ENCODE measurements around the gene DPM2.

Gene DPM2

DNA sequence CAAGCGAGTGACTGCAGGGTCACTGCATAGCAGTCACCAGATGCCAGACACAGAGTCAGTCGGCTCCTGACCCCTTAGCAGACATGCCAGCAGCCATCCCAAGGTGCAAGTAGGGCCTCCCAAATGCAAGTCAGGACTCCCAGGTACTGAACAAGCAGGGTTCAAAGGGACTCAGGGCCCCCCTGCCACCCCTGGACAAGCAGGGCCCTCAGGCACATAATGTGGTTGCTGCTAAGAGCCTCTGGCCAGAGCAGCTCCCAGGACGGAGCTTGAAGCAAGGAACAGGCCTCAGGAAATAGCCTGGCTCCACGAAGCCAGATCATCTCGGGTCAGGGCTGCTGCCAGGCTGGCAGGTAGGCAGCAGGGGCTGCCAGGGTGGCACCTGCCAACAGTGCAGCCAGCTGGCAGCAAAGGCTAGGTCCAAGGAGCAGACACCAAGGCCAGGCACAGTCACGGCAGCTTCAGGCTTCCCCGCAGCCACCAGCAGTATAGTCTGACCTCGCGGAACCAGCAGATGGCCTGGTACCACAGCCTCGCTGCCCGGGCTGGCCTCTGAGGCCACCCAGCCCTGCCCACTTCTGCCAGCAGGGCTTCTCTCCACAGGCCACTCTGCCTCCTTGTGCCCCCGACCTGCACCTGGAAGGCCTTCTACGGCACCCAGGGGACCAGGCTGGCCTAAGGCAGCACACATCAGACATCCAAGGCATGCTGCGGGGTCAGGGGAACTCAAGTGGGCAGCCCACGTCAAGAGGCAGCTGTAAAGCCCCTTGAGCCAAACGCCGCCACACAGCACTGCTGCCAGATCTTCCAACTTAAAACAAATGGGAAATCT lies 35.7 kb upstream of the DPM2 start:
- ChIA-PET CTCF (interaction anchor here (0.9 to 23.2 kb wide), 4 partner anchors 14 to 61 kb away, joined by 3 to 263 read pairs (median 16); no protein-coding TSS in a partner anchor), POLR2A (interaction anchor here (0.7 to 1.4 kb wide), 2 partner anchors 8 to 121 kb away, joined by 3 to 6 read pairs; partner anchors contain the start of gene EEIG1)
- TF ChIP-seq, protein P1, sequence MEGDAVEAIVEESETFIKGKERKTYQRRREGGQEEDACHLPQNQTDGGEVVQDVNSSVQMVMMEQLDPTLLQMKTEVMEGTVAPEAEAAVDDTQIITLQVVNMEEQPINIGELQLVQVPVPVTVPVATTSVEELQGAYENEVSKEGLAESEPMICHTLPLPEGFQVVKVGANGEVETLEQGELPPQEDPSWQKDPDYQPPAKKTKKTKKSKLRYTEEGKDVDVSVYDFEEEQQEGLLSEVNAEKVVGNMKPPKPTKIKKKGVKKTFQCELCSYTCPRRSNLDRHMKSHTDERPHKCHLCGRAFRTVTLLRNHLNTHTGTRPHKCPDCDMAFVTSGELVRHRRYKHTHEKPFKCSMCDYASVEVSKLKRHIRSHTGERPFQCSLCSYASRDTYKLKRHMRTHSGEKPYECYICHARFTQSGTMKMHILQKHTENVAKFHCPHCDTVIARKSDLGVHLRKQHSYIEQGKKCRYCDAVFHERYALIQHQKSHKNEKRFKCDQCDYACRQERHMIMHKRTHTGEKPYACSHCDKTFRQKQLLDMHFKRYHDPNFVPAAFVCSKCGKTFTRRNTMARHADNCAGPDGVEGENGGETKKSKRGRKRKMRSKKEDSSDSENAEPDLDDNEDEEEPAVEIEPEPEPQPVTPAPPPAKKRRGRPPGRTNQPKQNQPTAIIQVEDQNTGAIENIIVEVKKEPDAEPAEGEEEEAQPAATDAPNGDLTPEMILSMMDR (IDR thresholded peaks at IDR 0.05; ENCODE audit: control extremely low read depth, extremely low read depth, low read depth, missing control alignments) = no peak
- no peak for DNase-seq (ENCODE audit: extremely low spot score)

DNA sequence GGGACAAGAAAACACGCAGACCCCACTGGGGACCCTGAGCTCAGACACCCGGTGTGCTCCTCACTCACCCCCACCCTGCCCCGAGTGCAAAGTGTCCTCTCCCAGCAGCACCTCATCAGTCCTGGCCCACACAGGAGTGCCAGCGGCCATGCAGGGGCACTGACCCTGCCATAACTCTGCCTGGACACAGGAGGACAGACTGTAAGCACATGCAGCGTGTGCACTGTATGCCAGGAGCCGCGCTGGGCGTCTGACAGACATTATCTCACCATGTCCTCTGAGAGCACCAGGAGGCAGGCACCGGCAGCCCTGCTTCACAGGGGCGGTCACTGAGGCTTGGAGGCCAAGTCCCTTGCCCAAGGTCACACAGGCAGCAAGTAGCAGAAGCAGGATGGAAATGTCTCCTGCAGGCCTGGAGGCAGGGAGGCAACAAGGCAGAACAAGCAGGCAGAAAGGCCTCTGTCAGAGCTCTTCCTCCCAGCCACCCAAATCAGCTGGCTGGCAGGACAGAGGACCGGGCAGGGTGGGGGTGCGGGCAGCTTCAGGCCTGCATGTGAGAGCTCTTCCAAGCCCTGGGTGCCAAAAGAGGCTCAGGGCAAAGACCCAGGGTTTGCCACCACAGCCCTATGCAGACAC lies 34.7 kb upstream of the DPM2 start:
- DNase-seq (ENCODE audit: extremely low spot score) = no peak
- TF ChIP-seq, protein P1 (IDR thresholded peaks at IDR 0.05; ENCODE audit: control extremely low read depth, extremely low read depth, low read depth, missing control alignments) = no peak
- POLR2A ChIA-PET = interaction anchor here (1.4 kb wide), 1 partner anchor 9 kb away, joined by 6 read pairs; the partner anchor contains the start of gene EEIG1
- CTCF ChIA-PET = interaction anchor here (1.8 to 23.2 kb wide), 4 partner anchors 18 to 62 kb away, joined by 5 to 263 read pairs (median 15); no protein-coding TSS in a partner anchor

DNA sequence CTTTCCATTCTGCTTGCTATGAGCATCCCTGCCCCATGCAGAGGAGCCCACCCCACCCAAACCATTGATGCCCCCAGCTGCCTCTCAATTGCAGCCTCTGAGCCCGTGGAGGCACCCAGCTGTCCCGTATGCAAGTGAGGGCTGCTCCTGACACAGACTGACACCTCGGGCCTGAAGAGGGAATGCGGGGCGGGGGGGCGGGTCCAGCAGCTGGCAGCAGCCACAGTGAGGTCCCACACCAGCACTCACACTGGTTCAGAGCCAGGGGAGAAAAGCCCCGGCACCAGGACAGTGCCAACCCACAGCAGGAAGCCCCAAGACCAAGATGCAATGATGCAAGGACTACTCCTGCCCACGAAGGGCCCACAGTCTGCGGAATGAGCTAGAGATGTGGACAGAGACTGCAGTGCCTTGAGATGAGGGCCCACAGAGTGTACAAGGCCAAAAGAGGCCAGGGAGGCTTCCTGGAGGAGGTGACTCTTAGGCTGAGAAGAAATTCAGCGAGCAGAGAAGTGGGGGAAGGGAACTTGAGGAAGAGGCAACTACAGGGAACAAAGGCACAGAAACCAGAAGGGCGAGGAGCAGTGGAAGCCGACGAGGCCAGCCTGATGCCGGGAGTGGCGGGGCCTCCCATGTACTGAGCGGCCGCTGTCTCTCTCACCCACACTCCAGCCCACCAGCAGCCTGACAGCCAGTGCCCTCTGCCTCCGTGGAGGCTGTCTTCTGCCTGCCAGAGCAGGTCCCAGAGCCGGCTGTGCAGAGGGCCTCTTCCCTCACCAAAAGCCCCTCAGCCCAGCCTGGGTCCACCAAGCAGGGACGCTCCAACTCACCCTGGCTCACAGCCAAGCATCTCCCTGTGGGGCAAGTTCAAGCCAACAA lies 33.9 kb upstream of the DPM2 start:
- TF ChIP-seq, protein P1 (IDR thresholded peaks at IDR 0.05; ENCODE audit: control extremely low read depth, extremely low read depth, low read depth, missing control alignments) = no peak
- ChIA-PET POLR2A (interaction anchor here (0.6 to 2.3 kb wide), 3 partner anchors 9 kb away, joined by 3 to 14 read pairs (median 6); partner anchors contain the start of gene EEIG1), CTCF (interaction anchor here (1.8 to 23.2 kb wide), 4 partner anchors 17 to 63 kb away, joined by 5 to 263 read pairs (median 15); no protein-coding TSS in a partner anchor)
- no peak for DNase-seq (ENCODE audit: extremely low spot score)

DNA sequence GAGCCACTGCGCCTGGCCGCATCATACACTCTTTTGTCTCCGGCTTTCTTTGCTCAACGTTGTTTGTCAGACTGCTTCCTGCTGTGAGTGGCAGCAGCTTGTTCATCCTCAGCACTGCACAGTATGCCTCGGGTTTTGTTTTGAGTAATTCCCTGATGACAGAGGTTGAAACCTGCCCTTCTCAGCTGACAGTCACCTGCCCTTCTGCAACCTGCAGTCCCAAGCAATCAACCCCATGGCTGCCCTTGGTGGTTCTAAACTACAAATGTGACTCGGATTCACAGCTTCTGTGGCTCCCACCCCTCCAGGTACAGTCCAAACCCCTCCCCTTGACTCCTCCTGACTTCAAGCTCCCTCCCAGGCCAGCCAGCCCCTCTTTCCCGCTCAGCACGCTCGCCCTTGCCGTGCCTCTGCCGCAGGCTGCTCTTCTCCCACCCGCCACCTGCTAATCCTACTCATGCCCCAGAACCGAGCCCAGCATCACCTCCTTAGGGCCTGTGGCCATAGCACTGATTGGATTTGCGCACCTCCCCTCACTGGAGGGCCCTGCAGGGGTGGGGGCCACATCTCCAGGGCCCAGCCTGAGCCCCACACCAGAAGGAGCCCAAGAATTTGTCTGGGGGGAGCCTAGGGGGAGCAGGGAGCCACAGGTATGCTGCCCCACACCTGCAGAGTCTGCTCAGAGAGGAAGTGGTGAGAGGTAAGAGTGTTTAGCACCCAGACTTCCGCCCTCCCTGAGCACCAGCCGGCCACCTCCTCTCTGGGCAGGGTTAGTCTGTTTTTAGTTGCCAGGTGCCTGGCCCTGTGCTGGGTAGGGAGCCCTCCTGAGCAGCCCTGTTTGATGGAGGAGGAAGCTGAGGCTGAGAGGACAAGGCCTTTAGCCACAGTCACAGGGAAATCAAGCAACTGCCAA lies 33.0 kb upstream of the DPM2 start:
- CTCF ChIA-PET = interaction anchor here (0.7 to 23.2 kb wide), 8 partner anchors 9 to 154 kb away, joined by 3 to 263 read pairs (median 4); no protein-coding TSS in a partner anchor
- DNase-seq (ENCODE audit: extremely low spot score) = peak; percentile 94
- TF ChIP-seq, protein P1 (IDR thresholded peaks at IDR 0.05; ENCODE audit: control extremely low read depth, extremely low read depth, low read depth, missing control alignments) = no peak
- POLR2A ChIA-PET = interaction anchor here (0.9 to 2.3 kb wide), 2 partner anchors 10 to 102 kb away, joined by 3 to 14 read pairs; partner anchors contain the start of gene EEIG1

DNA sequence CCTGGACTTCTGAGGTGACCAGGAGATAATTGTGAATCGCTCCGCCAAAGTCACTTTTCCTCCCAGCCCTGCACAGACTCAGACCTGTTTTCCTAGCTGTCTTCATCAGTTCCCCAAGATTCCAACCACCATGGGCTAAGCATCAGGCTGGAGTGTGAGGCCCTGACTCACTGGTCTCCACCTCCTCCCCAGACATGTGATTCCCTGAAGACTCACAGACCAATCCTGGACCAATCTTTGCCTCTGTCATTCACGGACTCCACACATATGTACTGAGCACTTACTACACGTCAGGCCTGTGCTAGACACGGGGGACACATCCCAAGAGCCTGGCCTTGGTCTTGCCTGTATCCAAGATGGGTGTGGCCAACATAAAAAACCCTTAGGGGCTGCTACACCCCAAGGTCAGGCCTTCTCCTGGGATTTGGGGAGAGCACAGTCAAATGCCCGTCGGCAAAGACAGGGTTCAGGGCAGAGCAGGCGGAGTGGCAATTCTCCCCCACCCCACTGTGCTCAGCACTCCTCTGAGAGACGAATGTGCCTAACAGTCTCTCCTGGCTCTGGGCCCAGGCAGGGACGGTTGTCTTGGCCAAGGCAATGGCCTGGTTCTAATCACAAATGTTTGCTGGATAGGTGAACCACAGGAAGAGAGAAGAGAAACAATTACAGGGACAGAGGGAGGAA lies 31.2 kb upstream of the DPM2 start:
- ChIA-PET CTCF (interaction anchor here (1.1 to 23.2 kb wide), 4 partner anchors 14 to 66 kb away, joined by 3 to 263 read pairs (median 8); no protein-coding TSS in a partner anchor), POLR2A (no interaction called here)
- TF ChIP-seq, protein P1 (IDR thresholded peaks at IDR 0.05; ENCODE audit: control extremely low read depth, extremely low read depth, low read depth, missing control alignments) = no peak
- no peak for DNase-seq (ENCODE audit: extremely low spot score)
